CD4-positive, alpha-beta T cell treated with Interleukin-15 for 4 hours (primary cell): ENCODE measurements around the gene MLXIPL.
"Not testable (repeated sequence)": the region's sequence is repeated elsewhere in the genome, so short reads cannot be mapped to it uniquely, and the experiment has no call there.

Experiments
- DNase-seq: peaks from one replicate; pipeline ENCODE4 v3.0.0-alpha.2; 2020; ENCODE audit warnings: low spot score

MLXIPL gene

GRCh38 chr7:73646785-73647724, 22.7 kb upstream of the MLXIPL start:
- DNase-seq: no peak

- DNase-seq: no peak
These were observed 21.4 kb upstream of the MLXIPL start for GRCh38 chr7:73645643-73646174.

GRCh38 chr7:73644688-73645286, 20.5 kb upstream of the MLXIPL start:
- no peak for DNase-seq

GRCh38 chr7:73642834-73643233, 18.5 kb upstream of the MLXIPL start:
- DNase-seq: no peak

GRCh38 chr7:73638911-73639310, 14.6 kb upstream of the MLXIPL start:
- DNase-seq: no peak

- DNase-seq: no peak
These were observed 11.3 kb upstream of the MLXIPL start for GRCh38 chr7:73635428-73636200.

- no peak for DNase-seq
These were observed 9.5 kb upstream of the MLXIPL start for GRCh38 chr7:73633844-73634243.

- no peak for DNase-seq
These were observed 9.0 kb upstream of the MLXIPL start for GRCh38 chr7:73633323-73633722.

- no peak for DNase-seq
These were observed 7.2 kb upstream of the MLXIPL start for GRCh38 chr7:73631558-73631957.

GRCh38 chr7:73628504-73628903, 4.2 kb upstream of the MLXIPL start:
- DNase-seq: no peak

- DNase-seq: no peak
These were observed 2.5 kb upstream of the MLXIPL start for GRCh38 chr7:73626814-73627213.

GRCh38 chr7:73625276-73625675, 954 bp upstream of the MLXIPL start:
- DNase-seq: no peak

GRCh38 chr7:73624669-73625001, 313 bp upstream of the MLXIPL start:
- DNase-seq: no peak

- DNase-seq: no peak
These were observed 1.2 kb downstream of the MLXIPL start for GRCh38 chr7:73622909-73623797.

- DNase-seq: no peak
These were observed 1.8 kb downstream of the MLXIPL start for GRCh38 chr7:73622527-73622908.

- no peak for DNase-seq
These were observed 2.9 kb downstream of the MLXIPL start for GRCh38 chr7:73621168-73622063.

GRCh38 chr7:73619394-73619793, 4.9 kb downstream of the MLXIPL start:
- not testable (repeated sequence) for DNase-seq

GRCh38 chr7:73618538-73618937, 5.8 kb downstream of the MLXIPL start:
- DNase-seq: no peak

- not testable (repeated sequence) for DNase-seq
These were observed 6.8 kb downstream of the MLXIPL start for GRCh38 chr7:73617520-73617919.

- DNase-seq: no peak
These were observed 8.4 kb downstream of the MLXIPL start for GRCh38 chr7:73615886-73616285.
